GM18502 (cell line): ENCODE measurements around the gene CFL1.

ENCODE experiments used
- ATAC-seq: cut with Tn5 transposase; IDR thresholded peaks from one replicate; pipeline ENCODE4 v1.9.1; 2021; ENCODE audit warnings: mild to moderate bottlenecking; ENCODE audit not compliant: unreplicated experiment, poor library complexity

The CFL1 gene

DNA sequence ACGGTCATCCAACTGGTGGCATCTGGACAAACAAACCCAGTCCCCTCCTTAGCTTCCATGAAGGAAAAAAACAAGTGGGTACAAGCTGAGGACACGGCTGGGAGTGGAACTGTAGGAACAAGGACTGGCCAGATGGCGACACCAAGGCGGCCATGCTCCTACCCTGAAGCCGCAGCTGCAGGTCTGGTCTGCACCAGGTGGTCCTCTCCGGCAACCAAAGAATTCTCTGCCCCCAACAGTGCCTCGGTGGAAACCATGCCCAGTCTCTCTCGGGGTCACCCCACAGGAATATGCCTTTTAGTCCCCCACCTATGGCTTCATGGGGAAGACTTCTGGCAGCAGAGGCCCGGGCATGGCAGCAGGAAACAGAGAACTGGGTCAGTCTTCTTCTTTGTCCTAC lies 48.5 kb downstream of the CFL1 start:
- no peak for ATAC-seq

DNA sequence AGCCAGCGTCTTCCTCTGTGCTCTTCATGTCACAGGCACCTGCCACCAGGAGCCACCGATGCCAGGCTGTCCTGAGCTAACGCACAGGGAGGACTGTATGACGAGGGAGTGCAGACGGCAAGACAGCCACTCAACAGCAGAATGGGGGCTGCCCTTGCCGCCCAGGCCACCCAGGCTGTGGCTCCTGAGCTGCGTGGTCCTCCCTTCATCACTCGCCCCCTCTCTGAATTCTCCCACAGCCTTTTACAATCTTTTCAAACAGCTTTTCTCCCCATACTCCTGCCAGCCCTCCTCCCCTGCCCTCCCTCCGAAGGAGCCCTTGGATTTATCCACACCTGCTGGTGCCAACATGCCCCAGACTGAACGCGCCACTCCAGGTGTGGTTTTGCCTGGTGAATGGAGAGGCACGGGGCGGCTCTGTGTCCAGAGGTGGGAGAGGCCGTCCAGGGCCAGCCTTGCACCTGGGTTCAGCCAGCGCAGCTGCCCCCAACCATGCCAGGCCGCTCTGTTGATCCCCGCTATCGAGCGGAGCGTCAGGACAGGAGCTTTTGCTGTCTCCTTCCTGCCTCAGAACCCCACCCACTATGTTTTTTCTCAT lies 49.1 kb downstream of the CFL1 start:
- no peak for ATAC-seq

- no peak for ATAC-seq
Observed at GRCh38 chr11:65806979-65807378, 51.0 kb downstream of the CFL1 start.
